HEK293 (cell line): ENCODE data around the gene ABCA7.

Experiments
- CTCF ChIA-PET: fragments of 350-600 bp; formaldehyde crosslinking; extraction: SDS; loops from one replicate; lab custom pipeline; 2021; ENCODE audit warnings: antibody characterized with exemption; lab: Yijun Ruan, JAX
- POLR2A ChIA-PET: fragments of 300-600 bp; formaldehyde crosslinking; extraction: SDS; loops from one replicate; lab custom pipeline; 2020; ENCODE audit warnings: antibody characterized with exemption, inconsistent platforms; lab: Yijun Ruan, JAX
- H3K27ac ChIP-seq: fragments of 200-500 bp; sonication (Bioruptor generic); 2 replicates; pipeline ENCODE4 v1.5.1; 2014; ENCODE audit warnings: low read depth, low read length, control low read depth, inconsistent platforms; ENCODE audit errors: extremely low read depth
- H3K36me3 ChIP-seq, 2 experiments: fragments of 200-500 bp in 1 of 2; sonication (Bioruptor generic) in 1 of 2; 1 replicate in 1 of 2; 2 replicates in 1 of 2; pipeline ENCODE4 v1.5.1; 2014 to 2017; ENCODE audit warnings: inconsistent platforms in 2 of 2, low read length in 2 of 2; ENCODE audit not compliant: control insufficient read depth in 2 of 2, insufficient read depth in 1 of 2
- H3K4me1 ChIP-seq: fragments of 200-500 bp; sonication (Bioruptor generic); 2 replicates; pipeline ENCODE4 v1.5.1; 2014; ENCODE audit warnings: mild to moderate bottlenecking, low read length, inconsistent platforms; ENCODE audit not compliant: control insufficient read depth, insufficient read depth
- H3K4me3 ChIP-seq: 2 replicates; pipeline ENCODE4 v1.5.1; 2011; ENCODE audit warnings: low read depth, mild to moderate bottlenecking, control low read depth, low read length, moderate library complexity
- H3K9me3 ChIP-seq: fragments of 200-500 bp; sonication (Bioruptor generic); 2 replicates; pipeline ENCODE4 v1.5.1; 2014; ENCODE audit warnings: low read depth, low read length, inconsistent platforms; ENCODE audit not compliant: control insufficient read depth, insufficient read depth
- KLF8 ChIP-seq: fragments of 450-650 bp; formaldehyde crosslinking; IDR thresholded peaks from 2 replicates; pipeline ENCODE4 v1.5.1; 2016; ENCODE audit warnings: missing biosample characterization, missing genetic modification characterization
- TRIM28 ChIP-seq: IDR thresholded peaks from 2 replicates; pipeline ENCODE4 v1.6.1; 2011; ENCODE audit warnings: low read length, control low read depth, borderline replicate concordance
- ZFHX2 ChIP-seq: fragments of 450-650 bp; formaldehyde crosslinking; conservative IDR thresholded peaks from 2 replicates; pipeline ENCODE4 v1.5.1; 2016; ENCODE audit warnings: missing biosample characterization, missing genetic modification characterization
- ZNF157 ChIP-seq: fragments of 450-650 bp; formaldehyde crosslinking; IDR thresholded peaks from 2 replicates; pipeline ENCODE4 v1.5.1; 2016; ENCODE audit warnings: missing biosample characterization, missing genetic modification characterization
- ZNF2 ChIP-seq: fragments of 450-650 bp; formaldehyde crosslinking; IDR thresholded peaks from 2 replicates; pipeline ENCODE4 v1.5.1; 2016; ENCODE audit warnings: missing biosample characterization, missing genetic modification characterization
- ZNF335 ChIP-seq: fragments of 450-650 bp; formaldehyde crosslinking; conservative IDR thresholded peaks from 2 replicates; pipeline ENCODE4 v1.5.1; 2016; ENCODE audit warnings: missing biosample characterization, missing genetic modification characterization
- ZNF391 ChIP-seq: fragments of 450-650 bp; formaldehyde crosslinking; IDR thresholded peaks from 2 replicates; pipeline ENCODE4 v1.5.1; 2016; ENCODE audit warnings: low read depth, missing biosample characterization, missing genetic modification characterization, borderline replicate concordance
- ZNF404 ChIP-seq: fragments of 450-650 bp; formaldehyde crosslinking; IDR thresholded peaks from 2 replicates; pipeline ENCODE4 v1.5.1; 2017; ENCODE audit warnings: missing biosample characterization, missing genetic modification characterization
- ZNF571 ChIP-seq: fragments of 450-650 bp; formaldehyde crosslinking; IDR thresholded peaks from 2 replicates; pipeline ENCODE4 v1.5.0; 2017; ENCODE audit warnings: missing biosample characterization, missing genetic modification characterization
- ZNF623 ChIP-seq: fragments of 450-650 bp; formaldehyde crosslinking; IDR thresholded peaks from 2 replicates; pipeline ENCODE4 v1.5.1; 2016; ENCODE audit warnings: missing biosample characterization, missing genetic modification characterization
- ZSCAN16 ChIP-seq: fragments of 450-650 bp; formaldehyde crosslinking; IDR thresholded peaks from 2 replicates; pipeline ENCODE4 v1.5.1; 2016; ENCODE audit warnings: missing biosample characterization, missing genetic modification characterization
- TF ChIP-seq, protein P1 (sequence below): fragments of 450-650 bp; formaldehyde crosslinking; IDR thresholded peaks from 2 replicates; pipeline ENCODE4 v1.5.1; 2016; ENCODE audit warnings: missing biosample characterization, missing genetic modification characterization
- TF ChIP-seq, protein P2 (sequence below): fragments of 450-650 bp; formaldehyde crosslinking; IDR thresholded peaks from 2 replicates; pipeline ENCODE4 v1.5.1; 2016; ENCODE audit warnings: missing biosample characterization, missing genetic modification characterization
- TF ChIP-seq, protein P3 (sequence below): fragments of 450-650 bp; formaldehyde crosslinking; IDR thresholded peaks from 2 replicates; pipeline ENCODE4 v1.5.1; 2016; ENCODE audit warnings: missing biosample characterization, missing genetic modification characterization
- TF ChIP-seq, protein P4 (sequence below): fragments of 450-650 bp; formaldehyde crosslinking; IDR thresholded peaks from 2 replicates; pipeline ENCODE4 v1.5.1; 2016; ENCODE audit warnings: missing biosample characterization, missing genetic modification characterization
- TF ChIP-seq, protein P5 (sequence below): fragments of 450-650 bp; formaldehyde crosslinking; IDR thresholded peaks from 2 replicates; pipeline ENCODE4 v1.5.1; 2016; ENCODE audit warnings: missing biosample characterization, missing genetic modification characterization, borderline replicate concordance
- TF ChIP-seq, protein P6 (sequence below): fragments of 450-650 bp; formaldehyde crosslinking; IDR thresholded peaks from 2 replicates; pipeline ENCODE4 v1.5.0; 2017; ENCODE audit warnings: missing biosample characterization, missing genetic modification characterization, borderline replicate concordance

ABCA7 gene

DNA sequence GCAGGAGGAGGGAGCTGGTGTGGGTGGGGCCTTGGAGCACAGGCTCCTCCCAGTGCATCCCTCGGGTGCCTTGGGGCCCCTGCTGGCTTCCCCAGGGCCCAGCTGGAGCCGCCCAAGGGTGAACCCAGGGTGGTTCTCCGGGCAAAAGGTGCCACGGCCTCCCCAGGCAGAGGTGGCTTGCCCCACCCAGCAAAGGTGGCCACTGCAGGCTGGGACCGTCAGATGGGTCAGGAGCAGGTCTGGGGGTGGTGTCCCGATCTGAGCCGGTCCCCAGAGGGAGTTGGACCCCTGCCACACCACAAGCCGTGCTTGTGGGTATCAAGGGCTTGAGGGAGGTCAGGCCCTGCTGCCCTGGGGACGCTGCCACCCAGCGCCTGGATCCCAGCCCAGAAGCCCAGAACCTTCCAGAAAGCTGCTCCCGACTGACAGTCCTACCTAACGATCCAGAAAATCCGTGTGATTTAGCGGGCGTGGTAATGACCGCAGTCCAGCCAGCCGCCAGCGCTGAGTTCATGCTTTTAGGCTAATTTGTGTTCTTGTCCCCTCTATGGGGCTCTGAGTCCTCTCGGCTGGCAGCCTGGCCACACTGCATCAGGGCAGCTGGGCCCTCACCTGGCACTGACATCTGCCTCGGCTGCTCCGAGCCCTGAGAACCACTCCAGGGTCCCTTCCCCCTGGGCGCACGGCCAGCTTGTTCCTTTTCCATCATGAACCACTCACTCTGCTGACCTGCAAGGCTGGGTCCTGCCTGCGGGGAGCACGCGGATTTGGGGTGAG, 44.7 kb upstream of the ABCA7 start (continued):
- TF ChIP-seq ZNF391 (tag by site-specific recombination) (no peak), ZNF157 (no peak), ZNF2 (tag by site-specific recombination) (no peak), KLF8 (no peak), TRIM28 (no peak), ZNF571 (no peak)
- TF ChIP-seq, protein P1, sequence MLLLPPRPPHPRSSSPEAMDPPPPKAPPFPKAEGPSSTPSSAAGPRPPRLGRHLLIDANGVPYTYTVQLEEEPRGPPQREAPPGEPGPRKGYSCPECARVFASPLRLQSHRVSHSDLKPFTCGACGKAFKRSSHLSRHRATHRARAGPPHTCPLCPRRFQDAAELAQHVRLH (tag by site-specific recombination): no peak
- TF ChIP-seq, protein P2, sequence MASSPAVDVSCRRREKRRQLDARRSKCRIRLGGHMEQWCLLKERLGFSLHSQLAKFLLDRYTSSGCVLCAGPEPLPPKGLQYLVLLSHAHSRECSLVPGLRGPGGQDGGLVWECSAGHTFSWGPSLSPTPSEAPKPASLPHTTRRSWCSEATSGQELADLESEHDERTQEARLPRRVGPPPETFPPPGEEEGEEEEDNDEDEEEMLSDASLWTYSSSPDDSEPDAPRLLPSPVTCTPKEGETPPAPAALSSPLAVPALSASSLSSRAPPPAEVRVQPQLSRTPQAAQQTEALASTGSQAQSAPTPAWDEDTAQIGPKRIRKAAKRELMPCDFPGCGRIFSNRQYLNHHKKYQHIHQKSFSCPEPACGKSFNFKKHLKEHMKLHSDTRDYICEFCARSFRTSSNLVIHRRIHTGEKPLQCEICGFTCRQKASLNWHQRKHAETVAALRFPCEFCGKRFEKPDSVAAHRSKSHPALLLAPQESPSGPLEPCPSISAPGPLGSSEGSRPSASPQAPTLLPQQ (tag by site-specific recombination): no peak
- TF ChIP-seq, protein P3, sequence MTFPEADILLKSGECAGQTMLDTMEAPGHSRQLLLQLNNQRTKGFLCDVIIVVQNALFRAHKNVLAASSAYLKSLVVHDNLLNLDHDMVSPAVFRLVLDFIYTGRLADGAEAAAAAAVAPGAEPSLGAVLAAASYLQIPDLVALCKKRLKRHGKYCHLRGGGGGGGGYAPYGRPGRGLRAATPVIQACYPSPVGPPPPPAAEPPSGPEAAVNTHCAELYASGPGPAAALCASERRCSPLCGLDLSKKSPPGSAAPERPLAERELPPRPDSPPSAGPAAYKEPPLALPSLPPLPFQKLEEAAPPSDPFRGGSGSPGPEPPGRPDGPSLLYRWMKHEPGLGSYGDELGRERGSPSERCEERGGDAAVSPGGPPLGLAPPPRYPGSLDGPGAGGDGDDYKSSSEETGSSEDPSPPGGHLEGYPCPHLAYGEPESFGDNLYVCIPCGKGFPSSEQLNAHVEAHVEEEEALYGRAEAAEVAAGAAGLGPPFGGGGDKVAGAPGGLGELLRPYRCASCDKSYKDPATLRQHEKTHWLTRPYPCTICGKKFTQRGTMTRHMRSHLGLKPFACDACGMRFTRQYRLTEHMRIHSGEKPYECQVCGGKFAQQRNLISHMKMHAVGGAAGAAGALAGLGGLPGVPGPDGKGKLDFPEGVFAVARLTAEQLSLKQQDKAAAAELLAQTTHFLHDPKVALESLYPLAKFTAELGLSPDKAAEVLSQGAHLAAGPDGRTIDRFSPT (tag by site-specific recombination): peak; percentile 81; the same call in 1 of the 2 replicates

DNA sequence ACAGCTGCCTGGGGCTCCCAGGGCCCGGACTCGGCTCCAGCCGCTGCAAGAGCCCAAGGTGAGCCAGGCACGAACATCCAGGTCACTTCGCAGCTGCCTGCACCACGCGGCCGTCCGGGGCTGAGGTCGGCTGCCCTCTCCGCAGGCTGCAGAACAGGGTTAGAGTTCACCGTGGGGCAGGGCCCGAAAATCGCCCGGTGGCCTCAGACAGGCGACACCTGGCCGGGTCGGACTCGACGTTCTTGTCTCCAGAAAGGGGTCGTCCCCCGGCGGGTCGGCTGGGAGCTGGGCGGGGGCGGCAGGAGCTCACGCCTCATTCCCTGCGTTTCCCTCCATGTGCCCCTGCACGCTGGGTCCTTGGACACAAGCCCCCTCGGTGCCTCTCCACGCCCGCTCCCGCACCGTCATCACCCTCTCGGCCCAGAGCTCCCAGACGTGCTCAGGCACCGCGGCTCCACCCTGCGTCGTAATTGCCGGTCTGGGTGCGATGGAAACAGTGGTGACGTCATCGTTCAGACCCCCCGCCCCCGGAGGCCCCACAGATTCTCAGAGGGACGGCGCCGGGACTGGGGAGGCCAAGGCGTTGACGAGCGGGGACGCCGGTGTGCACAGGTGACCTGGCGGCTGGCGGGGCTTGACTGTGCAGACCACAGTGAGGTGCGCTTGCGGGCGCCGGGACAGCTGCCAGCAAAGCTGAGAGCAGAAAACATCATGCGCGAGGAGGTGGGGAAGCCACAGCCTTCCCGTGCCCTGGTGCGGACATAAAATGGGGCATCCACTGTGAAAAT, 43.7 kb upstream of the ABCA7 start:
- H3K4me1 ChIP-seq: peaks cover 7% of the 10 kb centered on the region
- CTCF ChIA-PET: interaction anchor here (0.6 to 2.0 kb wide), 6 partner anchors 12 to 248 kb away, joined by 3 to 16 read pairs (median 4); partner anchors contain the start of gene WDR18
- peaks cover 0 to 27% of the 10 kb centered on the region in 2 experiments; a peak in 1 of 3 replicates for H3K36me3 ChIP-seq
- no peak overlapping the region for H3K27ac ChIP-seq
- no peaks in the 10 kb centered on the region for H3K9me3 ChIP-seq
- peak overlapping the region; percentile 14 for H3K4me3 ChIP-seq
- POLR2A ChIA-PET: interaction anchor here (0.5 to 3.1 kb wide), 5 partner anchors 9 to 947 kb away, joined by 3 to 15 read pairs (median 3); partner anchors contain the start of gene WDR18
- TF ChIP-seq, protein P4, sequence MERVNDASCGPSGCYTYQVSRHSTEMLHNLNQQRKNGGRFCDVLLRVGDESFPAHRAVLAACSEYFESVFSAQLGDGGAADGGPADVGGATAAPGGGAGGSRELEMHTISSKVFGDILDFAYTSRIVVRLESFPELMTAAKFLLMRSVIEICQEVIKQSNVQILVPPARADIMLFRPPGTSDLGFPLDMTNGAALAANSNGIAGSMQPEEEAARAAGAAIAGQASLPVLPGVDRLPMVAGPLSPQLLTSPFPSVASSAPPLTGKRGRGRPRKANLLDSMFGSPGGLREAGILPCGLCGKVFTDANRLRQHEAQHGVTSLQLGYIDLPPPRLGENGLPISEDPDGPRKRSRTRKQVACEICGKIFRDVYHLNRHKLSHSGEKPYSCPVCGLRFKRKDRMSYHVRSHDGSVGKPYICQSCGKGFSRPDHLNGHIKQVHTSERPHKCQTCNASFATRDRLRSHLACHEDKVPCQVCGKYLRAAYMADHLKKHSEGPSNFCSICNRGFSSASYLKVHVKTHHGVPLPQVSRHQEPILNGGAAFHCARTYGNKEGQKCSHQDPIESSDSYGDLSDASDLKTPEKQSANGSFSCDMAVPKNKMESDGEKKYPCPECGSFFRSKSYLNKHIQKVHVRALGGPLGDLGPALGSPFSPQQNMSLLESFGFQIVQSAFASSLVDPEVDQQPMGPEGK (tag by site-specific recombination): peak; percentile 100
- TF ChIP-seq ZNF335: peak; percentile 97
- TF ChIP-seq, protein P5, sequence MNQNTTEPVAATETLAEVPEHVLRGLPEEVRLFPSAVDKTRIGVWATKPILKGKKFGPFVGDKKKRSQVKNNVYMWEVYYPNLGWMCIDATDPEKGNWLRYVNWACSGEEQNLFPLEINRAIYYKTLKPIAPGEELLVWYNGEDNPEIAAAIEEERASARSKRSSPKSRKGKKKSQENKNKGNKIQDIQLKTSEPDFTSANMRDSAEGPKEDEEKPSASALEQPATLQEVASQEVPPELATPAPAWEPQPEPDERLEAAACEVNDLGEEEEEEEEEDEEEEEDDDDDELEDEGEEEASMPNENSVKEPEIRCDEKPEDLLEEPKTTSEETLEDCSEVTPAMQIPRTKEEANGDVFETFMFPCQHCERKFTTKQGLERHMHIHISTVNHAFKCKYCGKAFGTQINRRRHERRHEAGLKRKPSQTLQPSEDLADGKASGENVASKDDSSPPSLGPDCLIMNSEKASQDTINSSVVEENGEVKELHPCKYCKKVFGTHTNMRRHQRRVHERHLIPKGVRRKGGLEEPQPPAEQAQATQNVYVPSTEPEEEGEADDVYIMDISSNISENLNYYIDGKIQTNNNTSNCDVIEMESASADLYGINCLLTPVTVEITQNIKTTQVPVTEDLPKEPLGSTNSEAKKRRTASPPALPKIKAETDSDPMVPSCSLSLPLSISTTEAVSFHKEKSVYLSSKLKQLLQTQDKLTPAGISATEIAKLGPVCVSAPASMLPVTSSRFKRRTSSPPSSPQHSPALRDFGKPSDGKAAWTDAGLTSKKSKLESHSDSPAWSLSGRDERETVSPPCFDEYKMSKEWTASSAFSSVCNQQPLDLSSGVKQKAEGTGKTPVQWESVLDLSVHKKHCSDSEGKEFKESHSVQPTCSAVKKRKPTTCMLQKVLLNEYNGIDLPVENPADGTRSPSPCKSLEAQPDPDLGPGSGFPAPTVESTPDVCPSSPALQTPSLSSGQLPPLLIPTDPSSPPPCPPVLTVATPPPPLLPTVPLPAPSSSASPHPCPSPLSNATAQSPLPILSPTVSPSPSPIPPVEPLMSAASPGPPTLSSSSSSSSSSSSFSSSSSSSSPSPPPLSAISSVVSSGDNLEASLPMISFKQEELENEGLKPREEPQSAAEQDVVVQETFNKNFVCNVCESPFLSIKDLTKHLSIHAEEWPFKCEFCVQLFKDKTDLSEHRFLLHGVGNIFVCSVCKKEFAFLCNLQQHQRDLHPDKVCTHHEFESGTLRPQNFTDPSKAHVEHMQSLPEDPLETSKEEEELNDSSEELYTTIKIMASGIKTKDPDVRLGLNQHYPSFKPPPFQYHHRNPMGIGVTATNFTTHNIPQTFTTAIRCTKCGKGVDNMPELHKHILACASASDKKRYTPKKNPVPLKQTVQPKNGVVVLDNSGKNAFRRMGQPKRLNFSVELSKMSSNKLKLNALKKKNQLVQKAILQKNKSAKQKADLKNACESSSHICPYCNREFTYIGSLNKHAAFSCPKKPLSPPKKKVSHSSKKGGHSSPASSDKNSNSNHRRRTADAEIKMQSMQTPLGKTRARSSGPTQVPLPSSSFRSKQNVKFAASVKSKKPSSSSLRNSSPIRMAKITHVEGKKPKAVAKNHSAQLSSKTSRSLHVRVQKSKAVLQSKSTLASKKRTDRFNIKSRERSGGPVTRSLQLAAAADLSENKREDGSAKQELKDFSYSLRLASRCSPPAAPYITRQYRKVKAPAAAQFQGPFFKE: no peak
- peak; percentile 84 for TF ChIP-seq ZFHX2 (tag by site-specific recombination)
- TF ChIP-seq ZNF404 (tag by site-specific recombination): no peak
- TF ChIP-seq, protein P6, sequence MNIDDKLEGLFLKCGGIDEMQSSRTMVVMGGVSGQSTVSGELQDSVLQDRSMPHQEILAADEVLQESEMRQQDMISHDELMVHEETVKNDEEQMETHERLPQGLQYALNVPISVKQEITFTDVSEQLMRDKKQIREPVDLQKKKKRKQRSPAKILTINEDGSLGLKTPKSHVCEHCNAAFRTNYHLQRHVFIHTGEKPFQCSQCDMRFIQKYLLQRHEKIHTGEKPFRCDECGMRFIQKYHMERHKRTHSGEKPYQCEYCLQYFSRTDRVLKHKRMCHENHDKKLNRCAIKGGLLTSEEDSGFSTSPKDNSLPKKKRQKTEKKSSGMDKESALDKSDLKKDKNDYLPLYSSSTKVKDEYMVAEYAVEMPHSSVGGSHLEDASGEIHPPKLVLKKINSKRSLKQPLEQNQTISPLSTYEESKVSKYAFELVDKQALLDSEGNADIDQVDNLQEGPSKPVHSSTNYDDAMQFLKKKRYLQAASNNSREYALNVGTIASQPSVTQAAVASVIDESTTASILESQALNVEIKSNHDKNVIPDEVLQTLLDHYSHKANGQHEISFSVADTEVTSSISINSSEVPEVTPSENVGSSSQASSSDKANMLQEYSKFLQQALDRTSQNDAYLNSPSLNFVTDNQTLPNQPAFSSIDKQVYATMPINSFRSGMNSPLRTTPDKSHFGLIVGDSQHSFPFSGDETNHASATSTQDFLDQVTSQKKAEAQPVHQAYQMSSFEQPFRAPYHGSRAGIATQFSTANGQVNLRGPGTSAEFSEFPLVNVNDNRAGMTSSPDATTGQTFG (tag by site-specific recombination): no peak
- TF ChIP-seq ZNF623 (tag by site-specific recombination): peak; percentile 22
- TF ChIP-seq TRIM28: no peak
- TF ChIP-seq ZSCAN16 (tag by site-specific recombination): no peak
